HepG2 (cell line): Measurements from ENCODE around the gene CCDC87. TPM values are rescaled to one million over a fixed set of nuclear protein-coding genes. Genes with fewer than 3 reads are reported as not detected.

Experiments
- ATAC-seq: fragments of 200-7000 bp; cut with Tn5 transposase; 3 replicates; pipeline ENCODE4 v1.9.1; 2020; ENCODE audit warnings: mild to moderate bottlenecking, moderate library complexity
- BruUV-seq: library from RNA; stranded (reverse); fragments of 400-500 nt; replicated peaks from 2 replicates; lab custom pipeline; 2021; lab: Mats Ljungman, UMichigan
- CTCF ChIA-PET: fragments of 300-600 bp; formaldehyde crosslinking; extraction: SDS; loops from one replicate; lab custom pipeline; 2021; ENCODE audit warnings: low total read pairs, inconsistent platforms, low intra/inter-chr PET ratio; lab: Yijun Ruan, JAX
- POLR2A ChIA-PET: fragments of 350-600 bp; sonication (Branson Sonifier 250); formaldehyde crosslinking; loops from one replicate; lab custom pipeline; 2020; ENCODE audit warnings: antibody characterized with exemption, inconsistent platforms; lab: Yijun Ruan, JAX
- DNase-seq: peaks from one replicate; pipeline ENCODE4 v3.0.0-alpha.2; 2015; ENCODE audit warnings: low spot score
- FAIRE-seq: peaks from 3 replicates; lab custom pipeline; 2011; peaks lifted over from hg19 to GRCh38; lab: Jason Lieb, UNC
- H2AFZ ChIP-seq: one replicate; pipeline ENCODE4 v1.6.1; 2011; ENCODE audit warnings: low read length, inconsistent platforms
- H3K27ac ChIP-seq: fragments of 300-600 bp; 3 replicates; pipeline ENCODE4 v1.8.0; 2011; ENCODE audit warnings: mixed run types, mild to moderate bottlenecking, mixed read lengths, low read length, inconsistent platforms; ENCODE audit not compliant: insufficient read depth; ENCODE audit errors: extremely low read length
- H3K27me3 ChIP-seq, 2 experiments: fragments of 200-600 bp in 1 of 2; 2 replicates in 1 of 2; 3 replicates in 1 of 2; pipeline versions ENCODE4 v1.6.0 to v1.8.0; 2011; ENCODE audit warnings: low read length in 2 of 2, mild to moderate bottlenecking in 2 of 2, moderate library complexity in 2 of 2, inconsistent platforms in 1 of 2; ENCODE audit not compliant: insufficient read depth in 2 of 2, control insufficient read depth in 1 of 2
- H3K36me3 ChIP-seq, 2 experiments: fragments of 200-600 bp in 1 of 2; replicated peaks in 1 of 2; 2 replicates in 1 of 2; 3 replicates in 1 of 2; pipeline versions ENCODE4 v1.5.1 to v1.8.0; 2011; ENCODE audit warnings: low read length in 2 of 2, inconsistent platforms in 1 of 2; ENCODE audit not compliant: insufficient read depth in 2 of 2, control insufficient read depth in 1 of 2
- H3K4me1 ChIP-seq: 2 replicates; pipeline ENCODE4 v1.5.1; 2012; ENCODE audit warnings: low read length, inconsistent platforms; ENCODE audit not compliant: insufficient read depth
- H3K4me2 ChIP-seq: 2 replicates; pipeline ENCODE4 v1.6.0; 2011; ENCODE audit warnings: low read depth, low read length, inconsistent platforms
- H3K4me3 ChIP-seq, 3 experiments: fragments of 200-600 bp in 1 of 3; sonication (generic), shearing (Covaris generic) in 1 of 3; replicated peaks in 1 of 3; 2 replicates each; pipeline ENCODE4 v1.5.1; 2011 to 2016; ENCODE audit warnings: low read length in 3 of 3, inconsistent platforms in 2 of 3, low read depth in 2 of 3, mild to moderate bottlenecking in 2 of 3, control low read depth in 1 of 3, mixed read lengths in 1 of 3; ENCODE audit not compliant: insufficient read depth in 1 of 3
- H3K79me2 ChIP-seq: one replicate; pipeline ENCODE4 v1.6.1; 2011; ENCODE audit warnings: low read length, inconsistent platforms; ENCODE audit not compliant: insufficient read depth
- H3K9ac ChIP-seq: 2 replicates; pipeline ENCODE4 v1.6.0; 2011; ENCODE audit warnings: mild to moderate bottlenecking, low read depth, low read length, inconsistent platforms; ENCODE audit not compliant: insufficient read depth
- H3K9me3 ChIP-seq: 2 replicates; pipeline ENCODE4 v1.5.1; 2012; ENCODE audit warnings: mild to moderate bottlenecking, low read length
- H4K20me1 ChIP-seq: 2 replicates; pipeline ENCODE4 v1.6.0; 2011; ENCODE audit warnings: inconsistent platforms, mild to moderate bottlenecking, low read length, moderate library complexity; ENCODE audit not compliant: insufficient read depth
- BRD4 ChIP-seq: sonication (generic); formaldehyde crosslinking; IDR thresholded peaks from 2 replicates; pipeline ENCODE4 v1.4.0; 2020; ENCODE audit warnings: missing genetic modification reagents
- CCAR2 ChIP-seq: fragments of 200-400 bp; formaldehyde crosslinking; optimal IDR thresholded peaks from 2 replicates; pipeline ENCODE3; 2018; ENCODE audit warnings: low read depth, mild to moderate bottlenecking, low read length, moderate library complexity
- HOXA3 ChIP-seq: sonication (generic); formaldehyde crosslinking; IDR thresholded peaks from 2 replicates; pipeline ENCODE4 v1.5.0; 2020; ENCODE audit warnings: missing genetic modification reagents
- PTBP1 ChIP-seq: fragments of 200-400 bp; formaldehyde crosslinking; IDR thresholded peaks from 2 replicates; pipeline ENCODE4 v1.6.1; 2018; ENCODE audit warnings: low read length, low read depth; ENCODE audit not compliant: poor library complexity, severe bottlenecking
- SAFB2 ChIP-seq: sonication (generic); formaldehyde crosslinking; IDR thresholded peaks from 2 replicates; pipeline ENCODE4 v1.5.1; 2020; ENCODE audit warnings: missing genetic modification reagents, low read depth, mild to moderate bottlenecking, borderline replicate concordance
- SRSF9 ChIP-seq: fragments of 200-400 bp; formaldehyde crosslinking; IDR thresholded peaks from 2 replicates; pipeline ENCODE4 v1.6.1; 2018; ENCODE audit warnings: borderline replicate concordance, mild to moderate bottlenecking, low read depth, low read length; ENCODE audit not compliant: insufficient read depth, poor library complexity, severe bottlenecking
- TOE1 ChIP-seq: sonication (generic); formaldehyde crosslinking; IDR thresholded peaks from 2 replicates; pipeline ENCODE4 v1.4.0; 2020; ENCODE audit warnings: mild to moderate bottlenecking, missing genetic modification reagents
- ZNF160 ChIP-seq: sonication (generic); formaldehyde crosslinking; IDR thresholded peaks from 2 replicates; pipeline ENCODE4 v1.8.0; 2022; ENCODE audit warnings: mild to moderate bottlenecking, inconsistent platforms, missing genetic modification reagents
- WGBS: methylation state at CpG from one replicate; pipeline ENCODE4 v1.1.6; 2017; ENCODE audit warnings: low lambda C conversion rate; 5-methylcytosine and 5-hydroxymethylcytosine counted together
- in situ Hi-C: cut with HindIII; loops from 2 replicates; pipeline ENCODE4 v1.10.0; 2017; ENCODE audit warnings: low pct_unique_long_range_greater_than_20kb; ENCODE audit not compliant: extremely low pct_ligation_motif_present
- intact Hi-C: fragments of 100-400 bp; cut with micrococcal nuclease; formaldehyde crosslinking; loops from one replicate; pipeline ENCODE4 v1.10.0; 2022; ENCODE audit not compliant: unreplicated experiment
- polyA plus RNA-seq, 8 experiments: library from polyadenylated mRNA; depleted of rRNA in 3 of 8; stranded (reverse) in 7 of 8; unstranded in 1 of 8; fragments of >200 nt; fragmentation: Illumina TruSeq in 4 of 8; extraction: Trizol in 4 of 8; gene quantifications; 2 replicates each; pipeline versions ENCODE4 v1.2.1 to v1.2.3, GENCODE V29; 2011 to 2016; ENCODE audit warnings: low read depth in 4 of 8, missing spikeins in 1 of 8, mixed read lengths in 1 of 8; ENCODE audit not compliant: insufficient read depth in 1 of 8
- total RNA-seq, 5 experiments: library from RNA; depleted of rRNA; stranded (reverse); fragments of >200 nt; fragmentation: Illumina TruSeq; extraction: Trizol; gene quantifications; 2 replicates each; pipeline ENCODE4 v1.2.3, GENCODE V29; 2016; ENCODE audit warnings: low read depth in 1 of 5
- TF ChIP-seq, protein P1 (sequence below): sonication (generic); formaldehyde crosslinking; conservative IDR thresholded peaks from 2 replicates; pipeline ENCODE4 v1.8.0; 2022; ENCODE audit warnings: mild to moderate bottlenecking, moderate library complexity, missing genetic modification reagents
- TF ChIP-seq, protein P2 (sequence below): sonication (generic); formaldehyde crosslinking; IDR thresholded peaks from 2 replicates; pipeline ENCODE4 v1.5.0; 2020; ENCODE audit warnings: mild to moderate bottlenecking, missing genetic modification reagents
- TF ChIP-seq, protein P3 (sequence below): sonication (generic); formaldehyde crosslinking; IDR thresholded peaks from 2 replicates; pipeline ENCODE4 v1.4.0; 2020; ENCODE audit warnings: low read depth, mild to moderate bottlenecking, missing genetic modification reagents
- TF ChIP-seq, protein P4 (sequence below): IDR thresholded peaks from 2 replicates; pipeline ENCODE4 v1.6.1; 2016; ENCODE audit warnings: low read depth, missing genetic modification reagents, missing compliant biosample characterization

Gene CCDC87
- total and polyA plus RNA-seq, 2 of the 13 experiments (the other 11 are each of a cell fraction or from before 2014, with no cell fraction given) = 0.05 to 0.42 TPM

DNA sequence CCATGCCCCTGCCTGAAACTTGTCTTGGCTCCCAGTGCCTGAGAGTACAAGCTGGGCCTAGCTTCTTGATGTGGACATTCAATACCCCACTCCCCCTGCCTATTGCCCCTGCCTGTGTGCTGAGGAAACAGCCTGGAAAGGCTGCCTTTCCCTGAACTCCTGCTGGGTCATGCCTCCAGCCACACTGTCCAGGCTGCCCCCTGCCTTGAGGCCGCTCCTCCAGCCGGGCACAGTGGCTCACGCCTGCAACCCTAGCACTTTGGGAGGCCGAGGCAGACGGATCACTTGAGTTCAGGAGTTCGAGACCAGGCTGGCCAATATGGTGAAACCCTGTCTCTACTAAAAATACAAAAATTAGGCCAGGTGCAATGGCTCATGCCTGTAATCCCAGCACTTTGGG, 10.2 kb upstream of the CCDC87 start:
- intact Hi-C loops = no loop called here
- no TSS peak for BruUV-seq
- TF ChIP-seq CCAR2 (no peak), SAFB2 (CRISPR knock-in tag) (no peak), BRD4 (CRISPR knock-in tag) (no peak), PTBP1 (no peak), HOXA3 (CRISPR knock-in tag) (no peak), ZNF160 (CRISPR knock-in tag) (no peak), SRSF9 (no peak), TOE1 (CRISPR knock-in tag) (no peak)
- TF ChIP-seq, protein P1, sequence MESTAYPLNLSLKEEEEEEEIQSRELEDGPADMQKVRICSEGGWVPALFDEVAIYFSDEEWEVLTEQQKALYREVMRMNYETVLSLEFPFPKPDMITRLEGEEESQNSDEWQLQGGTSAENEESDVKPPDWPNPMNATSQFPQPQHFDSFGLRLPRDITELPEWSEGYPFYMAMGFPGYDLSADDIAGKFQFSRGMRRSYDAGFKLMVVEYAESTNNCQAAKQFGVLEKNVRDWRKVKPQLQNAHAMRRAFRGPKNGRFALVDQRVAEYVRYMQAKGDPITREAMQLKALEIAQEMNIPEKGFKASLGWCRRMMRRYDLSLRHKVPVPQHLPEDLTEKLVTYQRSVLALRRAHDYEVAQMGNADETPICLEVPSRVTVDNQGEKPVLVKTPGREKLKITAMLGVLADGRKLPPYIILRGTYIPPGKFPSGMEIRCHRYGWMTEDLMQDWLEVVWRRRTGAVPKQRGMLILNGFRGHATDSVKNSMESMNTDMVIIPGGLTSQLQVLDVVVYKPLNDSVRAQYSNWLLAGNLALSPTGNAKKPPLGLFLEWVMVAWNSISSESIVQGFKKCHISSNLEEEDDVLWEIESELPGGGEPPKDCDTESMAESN (CRISPR knock-in tag) = no peak
- TF ChIP-seq, protein P2, sequence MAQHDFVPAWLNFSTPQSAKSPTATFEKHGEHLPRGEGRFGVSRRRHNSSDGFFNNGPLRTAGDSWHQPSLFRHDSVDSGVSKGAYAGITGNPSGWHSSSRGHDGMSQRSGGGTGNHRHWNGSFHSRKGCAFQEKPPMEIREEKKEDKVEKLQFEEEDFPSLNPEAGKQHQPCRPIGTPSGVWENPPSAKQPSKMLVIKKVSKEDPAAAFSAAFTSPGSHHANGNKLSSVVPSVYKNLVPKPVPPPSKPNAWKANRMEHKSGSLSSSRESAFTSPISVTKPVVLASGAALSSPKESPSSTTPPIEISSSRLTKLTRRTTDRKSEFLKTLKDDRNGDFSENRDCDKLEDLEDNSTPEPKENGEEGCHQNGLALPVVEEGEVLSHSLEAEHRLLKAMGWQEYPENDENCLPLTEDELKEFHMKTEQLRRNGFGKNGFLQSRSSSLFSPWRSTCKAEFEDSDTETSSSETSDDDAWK (CRISPR knock-in tag) = no peak
- TF ChIP-seq, protein P3, sequence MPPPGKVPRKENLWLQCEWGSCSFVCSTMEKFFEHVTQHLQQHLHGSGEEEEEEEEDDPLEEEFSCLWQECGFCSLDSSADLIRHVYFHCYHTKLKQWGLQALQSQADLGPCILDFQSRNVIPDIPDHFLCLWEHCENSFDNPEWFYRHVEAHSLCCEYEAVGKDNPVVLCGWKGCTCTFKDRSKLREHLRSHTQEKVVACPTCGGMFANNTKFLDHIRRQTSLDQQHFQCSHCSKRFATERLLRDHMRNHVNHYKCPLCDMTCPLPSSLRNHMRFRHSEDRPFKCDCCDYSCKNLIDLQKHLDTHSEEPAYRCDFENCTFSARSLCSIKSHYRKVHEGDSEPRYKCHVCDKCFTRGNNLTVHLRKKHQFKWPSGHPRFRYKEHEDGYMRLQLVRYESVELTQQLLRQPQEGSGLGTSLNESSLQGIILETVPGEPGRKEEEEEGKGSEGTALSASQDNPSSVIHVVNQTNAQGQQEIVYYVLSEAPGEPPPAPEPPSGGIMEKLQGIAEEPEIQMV (CRISPR knock-in tag) = no peak
- TF ChIP-seq, protein P4, sequence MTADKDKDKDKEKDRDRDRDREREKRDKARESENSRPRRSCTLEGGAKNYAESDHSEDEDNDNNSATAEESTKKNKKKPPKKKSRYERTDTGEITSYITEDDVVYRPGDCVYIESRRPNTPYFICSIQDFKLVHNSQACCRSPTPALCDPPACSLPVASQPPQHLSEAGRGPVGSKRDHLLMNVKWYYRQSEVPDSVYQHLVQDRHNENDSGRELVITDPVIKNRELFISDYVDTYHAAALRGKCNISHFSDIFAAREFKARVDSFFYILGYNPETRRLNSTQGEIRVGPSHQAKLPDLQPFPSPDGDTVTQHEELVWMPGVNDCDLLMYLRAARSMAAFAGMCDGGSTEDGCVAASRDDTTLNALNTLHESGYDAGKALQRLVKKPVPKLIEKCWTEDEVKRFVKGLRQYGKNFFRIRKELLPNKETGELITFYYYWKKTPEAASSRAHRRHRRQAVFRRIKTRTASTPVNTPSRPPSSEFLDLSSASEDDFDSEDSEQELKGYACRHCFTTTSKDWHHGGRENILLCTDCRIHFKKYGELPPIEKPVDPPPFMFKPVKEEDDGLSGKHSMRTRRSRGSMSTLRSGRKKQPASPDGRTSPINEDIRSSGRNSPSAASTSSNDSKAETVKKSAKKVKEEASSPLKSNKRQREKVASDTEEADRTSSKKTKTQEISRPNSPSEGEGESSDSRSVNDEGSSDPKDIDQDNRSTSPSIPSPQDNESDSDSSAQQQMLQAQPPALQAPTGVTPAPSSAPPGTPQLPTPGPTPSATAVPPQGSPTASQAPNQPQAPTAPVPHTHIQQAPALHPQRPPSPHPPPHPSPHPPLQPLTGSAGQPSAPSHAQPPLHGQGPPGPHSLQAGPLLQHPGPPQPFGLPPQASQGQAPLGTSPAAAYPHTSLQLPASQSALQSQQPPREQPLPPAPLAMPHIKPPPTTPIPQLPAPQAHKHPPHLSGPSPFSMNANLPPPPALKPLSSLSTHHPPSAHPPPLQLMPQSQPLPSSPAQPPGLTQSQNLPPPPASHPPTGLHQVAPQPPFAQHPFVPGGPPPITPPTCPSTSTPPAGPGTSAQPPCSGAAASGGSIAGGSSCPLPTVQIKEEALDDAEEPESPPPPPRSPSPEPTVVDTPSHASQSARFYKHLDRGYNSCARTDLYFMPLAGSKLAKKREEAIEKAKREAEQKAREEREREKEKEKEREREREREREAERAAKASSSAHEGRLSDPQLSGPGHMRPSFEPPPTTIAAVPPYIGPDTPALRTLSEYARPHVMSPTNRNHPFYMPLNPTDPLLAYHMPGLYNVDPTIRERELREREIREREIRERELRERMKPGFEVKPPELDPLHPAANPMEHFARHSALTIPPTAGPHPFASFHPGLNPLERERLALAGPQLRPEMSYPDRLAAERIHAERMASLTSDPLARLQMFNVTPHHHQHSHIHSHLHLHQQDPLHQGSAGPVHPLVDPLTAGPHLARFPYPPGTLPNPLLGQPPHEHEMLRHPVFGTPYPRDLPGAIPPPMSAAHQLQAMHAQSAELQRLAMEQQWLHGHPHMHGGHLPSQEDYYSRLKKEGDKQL (CRISPR knock-in tag) = no peak

More for the DNA sequence above, 10.2 kb upstream of the CCDC87 start:
- no peak overlapping the region for H3K27ac ChIP-seq
- ATAC-seq (no peak), FAIRE-seq (no peak), DNase-seq (no peak)
- in situ Hi-C loops = no loop called here
- H3K9me3 ChIP-seq = no peaks in the 10 kb centered on the region
- ChIA-PET CTCF (no interaction called here), POLR2A (interaction anchor here (0.9 to 1.4 kb wide), 3 partner anchors 10 to 35 kb away, joined by 3 to 5 read pairs (median 4); partner anchors contain the start of genes CCDC87, CCS and RBM4)
- H3K4me1 ChIP-seq = peaks cover 19% of the 10 kb centered on the region
- H3K79me2 ChIP-seq = no peaks in the 10 kb centered on the region
- no peaks in the 10 kb centered on the region for H4K20me1 ChIP-seq
- no peak overlapping the region for H3K9ac ChIP-seq
- no peak overlapping the region for H3K4me3 ChIP-seq
- 92% methylated on average over 4 of the region's 6 CpGs for WGBS
- peaks cover 11 to 41% of the 10 kb centered on the region in 2 experiments for H3K36me3 ChIP-seq
- H2AFZ ChIP-seq = no peak overlapping the region
- H3K4me2 ChIP-seq = no peak overlapping the region
- H3K27me3 ChIP-seq = no peaks in the 10 kb centered on the region
